Right atrium auricular region (tissue), 2 donors: ENCODE results near the gene CDK5RAP2. TPM values are rescaled to one million over a fixed set of nuclear protein-coding genes. Genes with fewer than 3 reads are reported as not detected.

Experiments used
- DNase-seq: peaks from one replicate; pipeline ENCODE4 v3.0.0-alpha.2; 2019; ENCODE audit warnings: low spot score
- H3K27ac ChIP-seq, 2 donors: fragments of 200-600 bp; sonication (generic); 1 replicate in 1 of 2; 2 replicates in 1 of 2; pipeline ENCODE4 v1.5.1; 2016 to 2019
- H3K27me3 ChIP-seq, 2 donors: fragments of 200-600 bp; sonication (generic); one replicate each; pipeline versions ENCODE4 v1.5.1 to v1.6.0; 2017 to 2019
- H3K36me3 ChIP-seq: fragments of 200-600 bp; sonication (generic); one replicate; pipeline ENCODE4 v1.5.1; 2016
- H3K4me1 ChIP-seq, 2 donors: fragments of 200-600 bp; sonication (generic); one replicate each; pipeline versions ENCODE4 v1.5.1 to v1.6.0; 2017 to 2019
- H3K4me3 ChIP-seq, 2 donors: fragments of 200-600 bp; sonication (generic); 1 replicate in 1 of 2; 2 replicates in 1 of 2; pipeline ENCODE4 v1.5.1; 2017 to 2019; ENCODE audit warnings: mild to moderate bottlenecking in 1 of 2, moderate library complexity in 1 of 2
- H3K9me3 ChIP-seq, 2 donors: fragments of 200-600 bp; sonication (generic); one replicate each; pipeline ENCODE4 v1.5.1; 2019
- CTCF ChIP-seq, 2 donors: fragments of 200-600 bp; sonication (generic); IDR thresholded peaks; one replicate each; pipeline ENCODE4 v1.5.1; 2019; ENCODE audit warnings: antibody characterized with exemption in 2 of 2
- total RNA-seq, 2 donors: library from RNA; depleted of rRNA; stranded (reverse); fragments of >200 nt; gene quantifications; one replicate each; pipeline ENCODE4 v1.1.0, GENCODE V29; 2016

CDK5RAP2 gene
- total RNA-seq, 2 donors from 2014 or later, result 36.7 to 40.4 TPM

- DNase-seq, result no peak
- Histone ChIP-seq H3K4me3 (no peak overlapping the region), H3K9me3 (no peaks in the 10 kb centered on the region), H3K27me3 (no peaks in the 10 kb centered on the region), H3K4me1 (peaks cover 0 to 15% of the 10 kb centered on the region in 2 donors), H3K36me3 (peaks cover 61% of the 10 kb centered on the region), H3K27ac (no peak overlapping the region)
- no peak for TF ChIP-seq CTCF (IDR thresholded peaks at IDR 0.05)
Measured at GRCh38 chr9:120405860-120406259, 174.1 kb downstream of the CDK5RAP2 start.

GRCh38 chr9:120405134-120405533 lies 174.8 kb downstream of the CDK5RAP2 start:
- no peak for TF ChIP-seq CTCF (IDR thresholded peaks at IDR 0.05)
- Histone ChIP-seq H3K27ac (no peak overlapping the region), H3K36me3 (peaks cover 68% of the 10 kb centered on the region), H3K27me3 (no peaks in the 10 kb centered on the region), H3K4me3 (no peak overlapping the region), H3K9me3 (no peaks in the 10 kb centered on the region), H3K4me1 (peaks cover 0 to 14% of the 10 kb centered on the region in 2 donors)
- no peak for DNase-seq

- H3K36me3 ChIP-seq, result peaks cover 75% of the 10 kb centered on the region
- H3K27ac ChIP-seq, result no peak overlapping the region
- peaks cover 0 to 9% of the 10 kb centered on the region in 2 donors for H3K4me1 ChIP-seq
- no peaks in the 10 kb centered on the region for H3K27me3 ChIP-seq
- H3K9me3 ChIP-seq, result no peaks in the 10 kb centered on the region
- no peak overlapping the region for H3K4me3 ChIP-seq
- DNase-seq, result no peak
- no peak for TF ChIP-seq CTCF (IDR thresholded peaks at IDR 0.05)
Measured at GRCh38 chr9:120403543-120403856, 176.5 kb downstream of the CDK5RAP2 start.

GRCh38 chr9:120402741-120403542 lies 177.0 kb downstream of the CDK5RAP2 start:
- no peak for TF ChIP-seq CTCF (IDR thresholded peaks at IDR 0.05)
- peaks cover 73% of the 10 kb centered on the region for H3K36me3 ChIP-seq
- no peak for DNase-seq
- no peak overlapping the region for H3K4me3 ChIP-seq
- peaks cover 0 to 9% of the 10 kb centered on the region in 2 donors for H3K4me1 ChIP-seq
- no peaks in the 10 kb centered on the region for H3K27me3 ChIP-seq
- H3K27ac ChIP-seq, result no peak overlapping the region
- no peaks in the 10 kb centered on the region for H3K9me3 ChIP-seq

GRCh38 chr9:120399940-120400339 lies 180.0 kb downstream of the CDK5RAP2 start:
- H3K36me3 ChIP-seq, result peaks cover 75% of the 10 kb centered on the region
- no peaks in the 10 kb centered on the region for H3K27me3 ChIP-seq
- no peaks in the 10 kb centered on the region for H3K9me3 ChIP-seq
- DNase-seq, result no peak
- peaks cover 0 to 9% of the 10 kb centered on the region in 2 donors for H3K4me1 ChIP-seq
- H3K27ac ChIP-seq, result no peak overlapping the region
- no peak overlapping the region for H3K4me3 ChIP-seq
- no peak for TF ChIP-seq CTCF (IDR thresholded peaks at IDR 0.05)

GRCh38 chr9:120398286-120398685 lies 181.7 kb downstream of the CDK5RAP2 start:
- Histone ChIP-seq H3K27ac (no peak overlapping the region), H3K9me3 (no peaks in the 10 kb centered on the region), H3K27me3 (no peaks in the 10 kb centered on the region), H3K4me1 (peaks cover 0 to 4% of the 10 kb centered on the region in 2 donors), H3K4me3 (no peak overlapping the region), H3K36me3 (peaks cover 88% of the 10 kb centered on the region)
- DNase-seq, result no peak
- TF ChIP-seq CTCF (IDR thresholded peaks at IDR 0.05), result no peak
